Sigmoid colon (tissue), 4 donors: ENCODE data around the gene LYPLAL1.

Experiments
- CTCF ChIP-seq, 4 experiments: fragments of 450-650 bp in 3 of 4; fragments of 200-600 bp in 1 of 4; IDR thresholded peaks; one replicate each; pipeline ENCODE4 v1.5.1; 2016 to 2019; ENCODE audit warnings: antibody characterized with exemption in 4 of 4, mild to moderate bottlenecking in 3 of 4, moderate library complexity in 2 of 4
- POLR2A ChIP-seq, 2 donors: fragments of 450-650 bp; IDR thresholded peaks; one replicate each; pipeline ENCODE4 v1.6.1; 2016; ENCODE audit warnings: antibody characterized with exemption in 2 of 2, mild to moderate bottlenecking in 2 of 2, moderate library complexity in 2 of 2
- POLR2AphosphoS5 ChIP-seq, 4 donors: sonication (generic); formaldehyde crosslinking; IDR thresholded peaks; one replicate each; pipeline ENCODE4 v1.6.1; 2017; ENCODE audit warnings: antibody characterized with exemption in 4 of 4

DNA sequence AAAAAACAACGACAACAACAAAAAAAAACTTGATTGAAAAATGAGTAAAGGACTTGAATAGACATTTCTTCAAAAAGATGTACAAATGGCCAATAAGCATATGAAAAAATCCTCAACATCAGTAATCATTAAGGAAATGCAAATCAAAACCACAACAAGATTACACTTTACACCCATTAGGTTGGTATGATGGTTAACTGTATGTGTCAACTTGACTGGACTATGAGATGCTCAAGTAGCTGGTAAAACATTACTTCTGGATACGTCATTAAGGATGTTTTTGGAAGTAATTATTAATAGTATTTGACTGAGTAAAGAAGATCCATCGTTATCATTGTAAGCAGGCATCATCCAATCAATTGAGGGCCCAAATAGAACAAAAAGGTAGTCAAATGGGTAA, 34.9 kb upstream of the LYPLAL1 start:
- TF ChIP-seq CTCF (IDR thresholded peaks at IDR 0.05) = no peak
- no peak for TF ChIP-seq POLR2A (IDR thresholded peaks at IDR 0.05)
- no peak for TF ChIP-seq POLR2AphosphoS5 (IDR thresholded peaks at IDR 0.05)
